GM06990 (cell line): ENCODE data around the gene HDAC11.

Source experiments
- DNase-seq: peaks from one replicate; pipeline ENCODE4 v3.0.0-alpha.2; 2011; ENCODE audit not compliant: insufficient read length; ENCODE audit errors: extremely low read depth
- H3K27me3 ChIP-seq: replicated peaks from 2 replicates; pipeline ENCODE4 v1.6.0; 2011; ENCODE audit warnings: low read length; ENCODE audit not compliant: control insufficient read depth, insufficient read depth
- H3K36me3 ChIP-seq: 2 replicates; pipeline ENCODE4 v1.5.1; 2011; ENCODE audit warnings: low read length; ENCODE audit not compliant: control insufficient read depth, insufficient read depth
- H3K4me3 ChIP-seq: replicated peaks from 2 replicates; pipeline ENCODE4 v1.5.1; 2011; ENCODE audit warnings: low read depth, mild to moderate bottlenecking, control low read depth, low read length
- TF ChIP-seq, protein P1 (sequence below): IDR thresholded peaks from 2 replicates; pipeline ENCODE4 v1.5.1; 2011; ENCODE audit warnings: low read length, control low read depth, mild to moderate bottlenecking, inconsistent platforms; ENCODE audit not compliant: insufficient read depth, poor library complexity, severe bottlenecking

Gene HDAC11

DNA sequence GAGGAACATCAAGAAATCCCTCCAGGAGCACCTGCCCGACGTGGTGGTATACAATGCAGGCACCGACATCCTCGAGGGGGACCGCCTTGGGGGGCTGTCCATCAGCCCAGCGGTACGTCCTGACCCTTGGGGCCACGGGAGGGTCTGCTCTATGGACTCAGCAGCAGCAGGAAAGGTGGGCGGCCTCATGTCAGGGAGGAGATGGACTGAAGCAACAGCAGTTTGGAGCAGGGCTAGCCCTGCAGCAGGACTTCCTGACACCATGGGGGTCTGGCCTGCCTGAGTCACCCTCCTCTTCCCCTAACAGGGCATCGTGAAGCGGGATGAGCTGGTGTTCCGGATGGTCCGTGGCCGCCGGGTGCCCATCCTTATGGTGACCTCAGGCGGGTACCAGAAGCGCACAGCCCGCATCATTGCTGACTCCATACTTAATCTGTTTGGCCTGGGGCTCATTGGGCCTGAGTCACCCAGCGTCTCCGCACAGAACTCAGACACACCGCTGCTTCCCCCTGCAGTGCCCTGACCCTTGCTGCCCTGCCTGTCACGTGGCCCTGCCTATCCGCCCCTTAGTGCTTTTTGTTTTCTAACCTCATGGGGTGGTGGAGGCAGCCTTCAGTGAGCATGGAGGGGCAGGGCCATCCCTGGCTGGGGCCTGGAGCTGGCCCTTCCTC lies 24.2 kb downstream of the HDAC11 start:
- Histone ChIP-seq H3K4me3 (no peak overlapping the region), H3K36me3 (no peaks in the 10 kb centered on the region), H3K27me3 (no peaks in the 10 kb centered on the region; the same call in 1 of the 2 replicates)
- TF ChIP-seq, protein P1, sequence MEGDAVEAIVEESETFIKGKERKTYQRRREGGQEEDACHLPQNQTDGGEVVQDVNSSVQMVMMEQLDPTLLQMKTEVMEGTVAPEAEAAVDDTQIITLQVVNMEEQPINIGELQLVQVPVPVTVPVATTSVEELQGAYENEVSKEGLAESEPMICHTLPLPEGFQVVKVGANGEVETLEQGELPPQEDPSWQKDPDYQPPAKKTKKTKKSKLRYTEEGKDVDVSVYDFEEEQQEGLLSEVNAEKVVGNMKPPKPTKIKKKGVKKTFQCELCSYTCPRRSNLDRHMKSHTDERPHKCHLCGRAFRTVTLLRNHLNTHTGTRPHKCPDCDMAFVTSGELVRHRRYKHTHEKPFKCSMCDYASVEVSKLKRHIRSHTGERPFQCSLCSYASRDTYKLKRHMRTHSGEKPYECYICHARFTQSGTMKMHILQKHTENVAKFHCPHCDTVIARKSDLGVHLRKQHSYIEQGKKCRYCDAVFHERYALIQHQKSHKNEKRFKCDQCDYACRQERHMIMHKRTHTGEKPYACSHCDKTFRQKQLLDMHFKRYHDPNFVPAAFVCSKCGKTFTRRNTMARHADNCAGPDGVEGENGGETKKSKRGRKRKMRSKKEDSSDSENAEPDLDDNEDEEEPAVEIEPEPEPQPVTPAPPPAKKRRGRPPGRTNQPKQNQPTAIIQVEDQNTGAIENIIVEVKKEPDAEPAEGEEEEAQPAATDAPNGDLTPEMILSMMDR: no peak
- no peak for DNase-seq

DNA sequence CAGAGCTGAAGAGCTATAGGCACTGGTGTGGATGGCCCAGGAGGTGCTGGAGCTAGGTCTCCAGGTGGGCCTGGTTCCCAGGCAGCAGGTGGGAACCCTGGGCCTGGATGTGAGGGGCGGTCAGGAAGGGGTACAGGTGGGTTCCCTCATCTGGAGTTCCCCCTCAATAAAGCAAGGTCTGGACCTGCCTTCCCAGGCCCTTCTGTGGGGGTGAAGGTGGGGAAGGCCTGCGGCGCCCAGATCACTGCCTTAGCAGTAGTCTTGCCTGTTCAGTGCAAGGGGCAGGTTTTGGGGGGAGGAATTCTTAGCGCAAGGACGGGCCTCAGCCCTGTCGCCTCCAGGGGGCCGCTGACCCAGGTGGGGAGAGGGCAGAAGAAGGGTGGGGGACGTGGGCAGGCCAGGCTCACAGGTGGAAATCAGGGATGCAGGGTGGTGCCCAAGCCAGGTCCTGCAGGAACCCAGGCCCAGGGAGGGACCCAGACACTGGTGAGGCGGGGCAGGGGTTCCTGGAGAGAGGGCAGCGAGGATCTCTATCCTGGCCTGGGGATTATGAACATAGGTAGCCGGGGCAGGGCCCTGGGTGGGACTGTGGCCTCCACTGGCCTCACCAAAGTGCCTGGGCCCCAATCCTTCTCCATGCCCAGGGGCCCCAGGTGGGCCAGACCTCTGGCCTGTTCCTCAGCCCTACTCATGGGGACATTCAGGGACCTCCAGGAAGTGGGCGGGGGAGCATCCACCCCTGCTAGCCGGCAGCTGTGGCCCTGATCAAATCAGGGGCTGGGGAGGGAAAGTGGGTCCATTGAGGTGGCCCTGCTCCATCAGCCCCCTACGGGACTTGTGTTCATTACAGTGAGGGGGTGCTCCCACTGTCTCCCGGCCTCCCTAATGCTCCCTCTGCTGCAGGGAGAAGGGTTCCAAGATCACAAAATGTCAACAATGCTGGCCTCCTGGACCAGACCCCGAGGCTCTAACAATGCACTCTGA lies 25.3 kb downstream of the HDAC11 start:
- Histone ChIP-seq H3K4me3 (no peak overlapping the region), H3K27me3 (no peaks in the 10 kb centered on the region; the same call in 1 of the 2 replicates), H3K36me3 (no peaks in the 10 kb centered on the region)
- TF ChIP-seq, protein P1: no peak
- DNase-seq: no peak

DNA sequence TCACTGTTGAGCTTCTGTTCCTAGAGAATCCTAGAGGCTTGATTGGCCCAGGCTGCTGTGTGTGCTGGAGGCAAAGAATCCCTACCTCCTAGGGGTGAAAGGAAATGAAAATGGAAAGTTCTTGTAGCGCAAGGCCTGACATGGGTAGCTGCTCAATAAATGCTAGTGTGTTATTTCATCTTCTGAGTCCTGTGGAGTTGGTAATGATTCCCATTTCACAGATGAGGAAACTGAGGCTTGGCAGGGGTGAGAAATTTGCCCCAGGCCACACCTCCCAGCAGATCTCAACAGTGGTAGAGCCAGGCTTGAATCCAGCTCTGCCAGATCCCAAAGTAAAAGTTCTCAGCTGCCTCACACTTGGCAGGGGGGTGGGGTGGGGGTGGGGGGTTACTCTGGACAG lies 26.1 kb downstream of the HDAC11 start:
- DNase-seq: no peak
- no peak overlapping the region for H3K4me3 ChIP-seq
- TF ChIP-seq, protein P1: no peak
- H3K27me3 ChIP-seq: no peaks in the 10 kb centered on the region; the same call in 1 of the 2 replicates
- H3K36me3 ChIP-seq: no peaks in the 10 kb centered on the region

DNA sequence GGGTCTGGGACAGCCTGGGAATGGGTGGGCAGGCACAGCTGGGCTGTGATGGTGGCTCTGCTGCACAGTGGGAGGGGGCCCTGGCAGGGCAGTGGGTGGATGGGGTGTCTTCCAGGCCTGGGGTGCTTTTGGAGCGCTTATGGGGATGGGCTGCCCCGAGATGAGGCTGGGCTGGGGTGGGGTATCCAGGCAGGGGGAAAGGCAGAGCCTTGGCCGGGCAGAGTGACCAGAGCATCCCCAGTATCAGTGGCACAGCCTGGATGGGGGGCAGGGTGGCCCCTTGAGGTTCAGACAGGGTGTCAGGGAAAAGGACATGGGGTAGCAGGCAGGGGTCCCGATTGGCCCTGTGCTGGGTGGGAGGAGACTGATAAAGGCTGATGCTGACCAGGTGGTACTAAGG lies 26.6 kb downstream of the HDAC11 start:
- Histone ChIP-seq H3K4me3 (no peak overlapping the region), H3K36me3 (no peaks in the 10 kb centered on the region), H3K27me3 (no peaks in the 10 kb centered on the region; the same call in 1 of the 2 replicates)
- TF ChIP-seq, protein P1: no peak
- no peak for DNase-seq

DNA sequence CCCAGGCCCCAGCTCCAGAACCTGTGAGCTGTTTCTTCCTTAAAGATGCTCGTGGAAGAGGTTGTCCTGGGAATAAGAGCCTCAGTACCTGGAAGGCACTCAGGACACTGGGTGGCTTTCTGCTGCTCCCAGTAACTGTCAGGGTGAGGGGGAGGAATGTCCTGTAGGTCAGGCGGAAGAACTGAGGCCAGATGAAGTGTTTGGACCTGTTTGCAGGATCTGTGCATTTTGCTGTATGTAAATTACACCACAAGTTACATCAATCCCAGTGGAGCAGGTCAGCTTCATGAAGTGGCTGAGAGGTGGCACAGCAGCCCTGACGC lies 27.1 kb downstream of the HDAC11 start:
- H3K36me3 ChIP-seq: no peaks in the 10 kb centered on the region
- DNase-seq: no peak
- H3K4me3 ChIP-seq: no peak overlapping the region
- no peaks in the 10 kb centered on the region; the same call in 1 of the 2 replicates for H3K27me3 ChIP-seq
- TF ChIP-seq, protein P1: no peak
